Psoas muscle (tissue), 8 donors: Measurements from ENCODE around the gene TRAPPC6A. TPM values are rescaled to one million over a fixed set of nuclear protein-coding genes. Genes with fewer than 3 reads are reported as not detected.

Source experiments
- ATAC-seq, 4 donors: fragments of 200-7000 bp; cut with Tn5 transposase; one replicate each; pipeline ENCODE4 v1.9.1; 2020; ENCODE audit warnings: moderate library complexity in 3 of 4, mild to moderate bottlenecking in 2 of 4
- DNase-seq, 2 donors: peaks; one replicate each; pipeline ENCODE4 v3.0.0-alpha.2; 2020
- H3K27ac ChIP-seq: fragments of 200-600 bp; one replicate; pipeline ENCODE4 v1.8.0; 2022
- H3K27me3 ChIP-seq, 3 donors: fragments of 200-600 bp in 1 of 3; one replicate each; pipeline versions ENCODE4 v1.6.1 to v1.8.0; 2013 to 2022; ENCODE audit warnings: low read length in 2 of 3, mild to moderate bottlenecking in 2 of 3, moderate library complexity in 1 of 3; ENCODE audit not compliant: insufficient read depth in 3 of 3
- H3K36me3 ChIP-seq, 2 donors: fragments of 200-600 bp in 1 of 2; one replicate each; pipeline versions ENCODE4 v1.6.1 to v1.8.0; 2013 to 2022; ENCODE audit warnings: low read depth in 1 of 2, mild to moderate bottlenecking in 1 of 2, moderate library complexity in 1 of 2; ENCODE audit not compliant: insufficient read depth in 1 of 2
- H3K4me1 ChIP-seq: fragments of 200-600 bp; one replicate; pipeline ENCODE4 v1.8.0; 2022
- H3K4me3 ChIP-seq: fragments of 200-600 bp; one replicate; pipeline ENCODE4 v1.8.0; 2022; ENCODE audit warnings: mild to moderate bottlenecking
- H3K9me3 ChIP-seq: fragments of 200-600 bp; one replicate; pipeline ENCODE4 v1.8.0; 2022
- CTCF ChIP-seq: fragments of 200-600 bp; IDR thresholded peaks from one replicate; pipeline ENCODE4 v1.8.0; 2022; ENCODE audit warnings: antibody characterized with exemption
- WGBS, 3 donors: extraction: QIAGEN DNeasy Blood & Tissue Kit; methylation state at CpG; one replicate each; pipeline versions ENCODE4 v1.1.6 to v1.1.7; 2013; 5-methylcytosine and 5-hydroxymethylcytosine counted together
- intact Hi-C, 2 donors: fragments of 100-400 bp; cut with DNase I; formaldehyde crosslinking; loops; one replicate each; pipeline versions ENCODE4 v1.11.0 to v1.14.2; 2022
- polyA plus RNA-seq, 3 donors: library from polyadenylated mRNA; stranded (reverse); fragments of 200-250 nt; gene quantifications; one replicate each; pipeline ENCODE4 v1.2.3, GENCODE V29; 2013
- total RNA-seq, 4 donors: library from RNA; stranded (reverse); fragmentation: NEBNext Ultra II Directional in 2 of 4; extraction: Animal tissue kit (Norgen Biotek cat#: 25700) in 2 of 4; gene quantifications; one replicate each; pipeline versions ENCODE4 v1.2.1 to v1.2.4, GENCODE V29; 2021 to 2023
- donor health status: healthy with polysubstance abuse.
- donor health status: DM: no; HTN: no; CAD: no; lungs with moderate emphysema.
- donor health status: Bipolar disorder and iron deficiency.
- donor health status: healthy.
- donor health status: DM: yes; HTN: yes; CAD: no.
- donor health status: DM: no; HTN: no; CAD: no.
- donor health status: DM: no; HTN: no; CAD: no.
- donor health status: DM: yes; HTN: yes; CAD: no.

The TRAPPC6A gene
- total and polyA plus RNA-seq, 7 donors: 10.8 to 42.2 (median 14.5) TPM

GRCh38 chr19:45160870-45161737, 16.9 kb downstream of the TRAPPC6A start, which contains the start of gene NKPD1:
NKPD1 (minus strand) TSS chr19:45160982; CDS start chr19:45160150, 832 bp downstream.
- 35 to 46% (median 40%) methylated on average over 23 to 29 of the region's 29 CpGs for WGBS, 3 donors
- Histone ChIP-seq H3K4me3 (no peak within 1 kb of the TSS), H3K9me3 (no peaks in the 10 kb centered on the region), H3K27ac (no peak within 1 kb of the TSS), H3K4me1 (no peaks in the 10 kb centered on the region), H3K36me3 (no peaks in the 10 kb centered on the region), H3K27me3 (peaks cover 0 to 27% (median 3%) of the 10 kb centered on the region in 3 donors)
- intact Hi-C loops: loop anchor here in 1 of 2 donors (5.0 kb wide), 1 partner anchor 86 kb away; the partner anchor contains the start of gene EXOC3L2
- ATAC-seq: peak in 2 of 4 donors; percentile 11 to 22
- no peak for TF ChIP-seq CTCF
- DNase-seq: no peak

DNA sequence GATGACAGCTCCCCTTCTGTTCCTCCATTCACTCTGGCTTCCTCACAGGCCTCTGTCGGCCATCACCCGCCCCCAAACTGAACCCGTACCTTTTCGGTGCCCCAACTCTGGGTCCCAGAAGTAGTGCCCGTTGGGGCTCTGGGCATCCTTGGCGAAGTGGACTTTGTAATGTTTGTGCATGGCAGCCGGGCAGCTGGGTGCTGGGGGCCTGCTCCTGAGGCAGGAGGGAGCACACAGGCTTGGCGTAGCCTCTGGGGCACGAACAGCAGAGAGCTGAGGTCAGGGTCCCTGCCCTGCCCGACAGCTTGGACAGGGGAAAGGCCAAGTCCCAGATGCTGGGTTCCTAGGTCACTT, 18.1 kb downstream of the TRAPPC6A start:
- no peak for TF ChIP-seq CTCF
- Histone ChIP-seq H3K4me3 (no peak overlapping the region), H3K27ac (no peak overlapping the region), H3K9me3 (no peaks in the 10 kb centered on the region), H3K36me3 (no peaks in the 10 kb centered on the region), H3K4me1 (no peaks in the 10 kb centered on the region), H3K27me3 (peaks cover 0 to 27% (median 3%) of the 10 kb centered on the region in 3 donors)
- 75 to 79% (median 76%) methylated on average over 10 of the region's 10 CpGs for WGBS, 3 donors
- DNase-seq (no peak), ATAC-seq (no peak)
- intact Hi-C loops: loop anchor here in 1 of 2 donors (5.0 kb wide), 1 partner anchor 87 kb away; the partner anchor contains the start of gene EXOC3L2

- Histone ChIP-seq H3K9me3 (no peaks in the 10 kb centered on the region), H3K27me3 (peaks cover 0 to 27% (median 3%) of the 10 kb centered on the region in 3 donors), H3K4me3 (no peak overlapping the region), H3K27ac (no peak overlapping the region), H3K4me1 (no peaks in the 10 kb centered on the region), H3K36me3 (no peaks in the 10 kb centered on the region)
- TF ChIP-seq CTCF: no peak
- intact Hi-C loops: no loop called here
- no peak for DNase-seq
- WGBS, 3 donors: 76 to 85% (median 80%) methylated on average over 9 to 12 of the region's 12 CpGs
- ATAC-seq: no peak
These were observed 18.6 kb downstream of the TRAPPC6A start for GRCh38 chr19:45159210-45159970.

- TF ChIP-seq CTCF: no peak
- intact Hi-C loops: no loop called here
These were observed 19.4 kb downstream of the TRAPPC6A start for GRCh38 chr19:45158503-45159209.

More at GRCh38 chr19:45158503-45159209, 19.4 kb downstream of the TRAPPC6A start:
- 70 to 72% (median 72%) methylated on average over 25 to 27 of the region's 27 CpGs for WGBS, 3 donors
- ATAC-seq: no peak
- Histone ChIP-seq H3K4me3 (no peak overlapping the region), H3K4me1 (peaks cover 4% of the 10 kb centered on the region), H3K27me3 (peaks cover 0 to 30% (median 3%) of the 10 kb centered on the region in 3 donors), H3K27ac (no peak overlapping the region), H3K9me3 (no peaks in the 10 kb centered on the region), H3K36me3 (no peaks in the 10 kb centered on the region)
- DNase-seq: no peak
